Measurements from ENCODE around the gene MARCOL.

DNA sequence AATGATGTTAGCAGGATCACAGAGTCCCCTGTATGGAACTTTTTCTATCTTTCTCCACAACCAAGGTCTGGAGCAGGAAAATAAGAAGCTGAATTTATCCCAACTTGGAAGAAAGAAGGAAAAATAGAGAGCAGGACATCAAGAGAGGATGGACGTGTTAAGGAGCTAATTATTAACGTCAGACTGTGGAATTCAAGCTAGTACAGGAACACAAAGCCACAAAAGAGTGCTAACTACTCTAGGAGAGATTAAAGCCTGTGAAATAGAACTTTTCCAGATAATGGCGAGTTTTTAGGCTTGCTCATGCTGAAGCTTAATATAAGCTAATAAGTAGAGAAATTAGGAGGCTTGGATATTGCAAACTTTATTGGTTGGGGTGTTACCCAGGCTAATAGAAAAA, 29.6 kb downstream of the MARCOL start:
- TF ChIP-seq, protein P1, sequence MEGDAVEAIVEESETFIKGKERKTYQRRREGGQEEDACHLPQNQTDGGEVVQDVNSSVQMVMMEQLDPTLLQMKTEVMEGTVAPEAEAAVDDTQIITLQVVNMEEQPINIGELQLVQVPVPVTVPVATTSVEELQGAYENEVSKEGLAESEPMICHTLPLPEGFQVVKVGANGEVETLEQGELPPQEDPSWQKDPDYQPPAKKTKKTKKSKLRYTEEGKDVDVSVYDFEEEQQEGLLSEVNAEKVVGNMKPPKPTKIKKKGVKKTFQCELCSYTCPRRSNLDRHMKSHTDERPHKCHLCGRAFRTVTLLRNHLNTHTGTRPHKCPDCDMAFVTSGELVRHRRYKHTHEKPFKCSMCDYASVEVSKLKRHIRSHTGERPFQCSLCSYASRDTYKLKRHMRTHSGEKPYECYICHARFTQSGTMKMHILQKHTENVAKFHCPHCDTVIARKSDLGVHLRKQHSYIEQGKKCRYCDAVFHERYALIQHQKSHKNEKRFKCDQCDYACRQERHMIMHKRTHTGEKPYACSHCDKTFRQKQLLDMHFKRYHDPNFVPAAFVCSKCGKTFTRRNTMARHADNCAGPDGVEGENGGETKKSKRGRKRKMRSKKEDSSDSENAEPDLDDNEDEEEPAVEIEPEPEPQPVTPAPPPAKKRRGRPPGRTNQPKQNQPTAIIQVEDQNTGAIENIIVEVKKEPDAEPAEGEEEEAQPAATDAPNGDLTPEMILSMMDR (IDR thresholded peaks at IDR 0.05), result no peak
- TF ChIP-seq POLR2A (IDR thresholded peaks at IDR 0.05), result no peak

Measured in lower leg skin (tissue), 3 donors.